NCI-H1694 treated with DMSO at 0.1 percent for 48 hours (cell line): ENCODE measurements around the gene ALPI.

Experiments
- DNase-seq: peaks from one replicate; lab custom pipeline; 2025; lab: John Stamatoyannopoulos, UW

The ALPI gene

DNA sequence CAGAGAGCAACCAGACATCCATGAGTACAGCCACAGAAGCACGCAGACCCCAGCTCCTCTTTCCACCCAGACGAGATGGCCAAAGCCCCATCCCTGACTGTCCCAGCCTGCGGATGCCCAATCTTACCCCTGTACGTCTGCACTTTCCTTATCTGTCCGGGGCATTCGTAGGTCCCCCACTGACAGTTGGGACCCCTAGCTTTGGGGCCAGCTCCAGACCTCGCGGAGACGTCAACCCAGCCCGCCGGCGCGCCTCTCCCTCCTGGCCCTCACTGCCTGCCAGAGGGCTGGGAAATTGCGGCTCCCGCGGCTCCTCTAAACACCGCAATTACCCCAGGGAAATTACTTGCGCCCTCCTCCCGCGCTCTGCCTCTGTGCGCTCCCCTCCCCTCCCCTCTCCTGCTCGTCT lies 29.4 kb downstream of the ALPI start:
- no peak for DNase-seq

DNA sequence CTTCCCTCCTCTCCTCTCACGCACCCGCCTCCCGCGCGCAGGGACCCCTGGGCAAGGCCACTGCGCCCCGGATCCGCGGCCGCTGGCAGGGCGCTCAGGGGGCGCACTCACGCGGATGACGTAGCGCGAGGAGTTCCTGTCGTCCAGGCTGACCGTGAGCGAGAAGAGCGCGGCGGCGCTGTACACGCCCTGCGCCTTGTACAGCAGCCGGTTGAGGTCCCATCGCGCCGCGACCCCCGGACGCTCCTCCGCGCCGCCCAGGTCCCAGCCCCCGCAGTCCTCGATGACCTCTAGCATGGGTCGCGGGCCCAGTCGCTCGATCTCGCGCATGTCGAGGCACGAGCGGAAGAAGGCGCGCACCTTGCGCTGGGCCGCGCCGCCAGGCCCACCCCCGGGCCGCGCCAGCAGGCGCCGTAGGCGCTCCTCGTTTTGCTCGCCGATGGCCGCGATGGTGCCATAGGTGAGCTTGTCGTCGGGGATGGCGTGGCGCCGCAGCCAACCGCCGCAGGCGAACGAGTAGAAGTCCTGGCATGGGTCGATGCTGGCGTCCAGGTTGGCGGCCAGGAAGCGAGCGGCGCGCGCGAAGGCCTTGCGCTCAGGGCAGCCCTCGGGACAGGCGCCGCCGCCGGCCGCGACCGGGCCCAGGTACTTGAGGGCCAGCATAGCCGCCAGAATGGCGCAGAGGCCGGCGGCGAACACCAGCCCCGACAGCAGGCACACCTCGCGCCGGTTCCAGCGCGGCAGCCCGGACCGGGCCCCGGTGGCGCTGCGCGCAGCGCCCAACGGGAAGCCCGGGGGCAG lies 30.0 kb downstream of the ALPI start:
- DNase-seq = no peak

DNA sequence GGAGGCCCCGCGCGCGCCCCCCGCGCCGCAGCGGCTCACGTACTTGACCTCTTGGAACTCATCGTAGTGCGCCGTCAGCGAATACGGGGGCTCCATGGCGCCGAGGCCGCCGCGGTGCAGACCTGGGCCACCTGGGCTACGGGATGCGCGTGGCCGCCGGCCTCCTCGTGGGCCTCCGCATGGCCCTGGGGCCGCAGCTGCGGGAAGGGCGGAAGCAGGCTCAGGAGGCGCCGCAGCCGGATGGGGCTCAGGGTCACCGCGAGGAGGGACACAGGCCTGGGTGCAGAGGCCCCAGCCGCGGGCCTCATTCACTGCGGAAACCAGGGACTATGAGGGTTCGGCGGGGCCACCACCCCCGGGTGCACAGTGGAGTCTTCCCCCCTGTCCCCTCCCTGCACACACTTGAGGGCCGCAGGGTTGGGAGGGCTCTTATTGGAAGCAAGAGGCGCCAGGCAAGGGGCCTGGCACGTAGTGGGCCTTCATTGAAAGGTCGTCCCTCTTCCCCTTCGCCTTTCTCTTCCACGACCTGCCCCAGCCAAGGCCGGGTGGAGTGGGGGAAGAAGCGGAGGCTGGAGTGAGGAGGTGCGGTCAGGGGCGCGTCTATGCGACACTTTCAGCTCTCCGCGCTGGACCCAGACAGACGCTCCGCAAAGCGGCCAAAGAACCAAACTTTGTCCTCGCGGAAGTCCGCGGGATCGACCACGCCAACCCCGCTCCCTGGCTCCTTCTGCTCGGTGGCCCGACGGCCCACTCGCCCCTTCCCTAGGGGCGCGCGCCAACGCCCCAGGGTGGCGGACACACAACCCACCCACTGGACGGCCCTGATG lies 30.8 kb downstream of the ALPI start:
- no peak for DNase-seq

DNA sequence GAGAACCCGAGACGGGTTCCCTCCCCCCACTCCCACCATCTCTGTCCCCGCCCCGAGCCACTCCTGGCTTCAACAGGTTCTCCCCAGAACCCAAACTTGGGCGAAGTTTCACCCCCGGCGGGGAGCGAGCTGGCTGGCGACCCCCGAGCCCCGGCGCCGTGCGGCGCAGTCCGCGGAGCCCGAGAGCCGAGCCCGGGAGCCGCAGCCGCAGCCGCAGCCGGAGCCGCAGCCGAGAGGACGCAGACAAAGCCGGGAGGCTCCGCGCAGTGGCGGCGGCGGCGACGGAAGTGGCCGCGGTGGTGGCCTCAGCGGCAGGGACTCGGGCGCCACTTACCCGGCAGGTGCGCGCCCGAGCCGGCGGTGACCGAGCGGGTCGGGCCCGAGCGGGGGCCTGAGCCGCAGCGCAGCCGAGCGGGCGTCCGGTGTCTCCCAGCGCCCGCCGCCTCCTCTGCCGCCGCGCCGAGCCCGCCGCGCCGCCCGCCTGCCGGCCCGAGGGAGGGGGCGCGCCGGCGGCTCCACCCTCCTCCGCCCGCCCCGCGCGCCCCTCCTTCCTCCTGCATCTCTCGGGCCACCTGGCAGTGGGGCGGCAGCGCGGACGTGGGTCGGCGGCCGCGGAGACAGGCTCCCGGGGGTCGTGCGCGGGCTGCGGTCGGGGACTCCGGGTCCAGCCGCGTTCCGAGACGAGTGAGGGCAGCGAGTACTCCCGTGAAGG lies 31.6 kb downstream of the ALPI start, which contains the start of gene ECEL1:
Gene ECEL1 (minus strand): TSS at position 450 of the 712 bp plus-strand sequence. CDS start 1,181 bp downstream, outside the sequence.
- DNase-seq = no peak

DNA sequence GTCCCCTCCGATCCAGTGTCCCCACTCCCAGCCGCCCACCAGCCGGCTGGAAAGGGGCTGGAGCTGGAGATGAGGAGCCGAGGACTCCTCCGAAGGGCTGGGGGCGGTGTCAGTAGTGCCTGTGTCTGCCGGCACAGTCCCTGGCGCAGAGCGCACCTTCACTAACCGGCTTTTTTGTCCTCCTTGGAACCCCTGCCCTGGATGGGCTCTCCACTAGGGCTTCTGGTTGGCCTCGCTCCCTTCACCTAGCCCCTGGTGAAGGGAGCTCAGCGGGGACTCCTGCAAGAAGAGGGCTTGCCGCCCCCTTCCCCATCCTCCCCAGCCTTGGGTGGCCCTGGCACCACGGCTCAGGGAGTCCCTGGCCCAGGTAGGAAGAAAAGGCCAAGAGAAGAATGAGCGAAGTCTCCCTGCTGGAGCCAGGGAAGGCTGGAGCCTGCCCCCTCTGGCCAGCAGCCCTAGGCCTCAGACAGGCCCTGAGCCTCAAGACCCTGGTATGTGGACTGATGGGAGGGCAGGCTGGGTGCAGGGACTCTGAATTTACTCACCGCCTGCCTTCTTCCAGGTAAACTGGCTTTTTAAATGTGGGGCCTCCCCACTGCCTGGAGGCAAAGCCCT lies 32.3 kb downstream of the ALPI start:
- DNase-seq = no peak

DNA sequence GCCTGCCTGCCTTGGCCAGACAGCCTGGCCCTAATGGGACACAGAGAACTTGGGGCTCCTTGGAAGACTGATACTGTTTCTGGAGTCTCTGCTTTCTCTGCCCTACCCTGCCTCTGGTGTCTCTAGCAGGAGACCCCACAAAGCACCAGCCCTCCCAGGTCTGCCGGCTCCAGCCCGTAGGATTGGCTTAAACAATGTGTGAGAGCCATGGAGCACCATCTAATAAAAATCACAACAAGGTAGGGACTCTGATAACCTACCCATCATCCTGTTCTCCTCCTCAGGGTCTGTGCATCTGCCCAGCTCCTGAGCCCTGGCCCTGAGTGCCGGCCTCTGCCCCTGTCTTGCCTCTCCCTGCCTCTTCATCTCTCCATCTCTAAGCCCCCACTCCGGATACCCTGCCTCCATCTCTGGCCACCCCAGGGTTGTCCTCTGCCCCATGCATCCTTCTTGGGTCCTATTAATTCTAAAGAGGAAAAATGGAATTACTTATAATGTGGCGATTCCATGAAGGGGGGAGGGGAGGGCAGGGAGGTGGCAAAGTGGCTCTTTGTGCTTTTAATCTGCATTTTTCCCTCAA lies 32.9 kb downstream of the ALPI start:
- DNase-seq = no peak

DNA sequence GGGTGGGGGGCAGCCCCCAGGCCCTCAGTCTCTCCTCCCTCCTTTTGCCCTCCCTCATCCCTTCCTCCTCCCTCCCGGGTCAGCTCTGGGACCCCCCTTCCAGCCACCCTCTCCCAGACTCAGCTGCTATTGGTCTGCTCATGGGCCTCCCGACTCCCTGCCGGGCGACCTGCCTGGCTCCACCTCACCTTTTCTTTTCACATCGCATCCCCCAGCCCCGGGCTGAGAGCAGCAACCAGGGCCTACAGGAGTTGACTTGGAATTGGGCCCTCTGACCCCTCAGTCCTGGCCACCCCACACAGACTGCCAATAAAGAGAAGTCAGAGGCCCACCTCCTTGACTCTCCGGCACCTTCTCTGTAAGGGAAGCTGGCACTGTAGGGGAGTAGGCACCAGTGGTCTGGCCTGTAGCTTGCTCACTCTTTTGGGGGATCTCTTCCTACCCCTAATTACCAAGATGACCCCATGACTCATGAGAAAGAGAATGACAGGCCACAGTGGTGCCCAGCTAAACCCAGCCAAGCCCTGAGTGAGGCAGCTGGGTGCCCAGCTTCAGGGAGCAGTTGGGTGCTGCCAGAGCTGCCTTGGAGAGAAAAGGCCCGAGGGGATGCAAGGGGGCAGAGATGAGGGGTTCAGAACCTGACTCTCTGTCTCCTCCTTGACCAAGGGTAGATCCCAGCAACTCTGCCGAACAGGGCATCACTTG lies 33.7 kb downstream of the ALPI start:
- DNase-seq = no peak

DNA sequence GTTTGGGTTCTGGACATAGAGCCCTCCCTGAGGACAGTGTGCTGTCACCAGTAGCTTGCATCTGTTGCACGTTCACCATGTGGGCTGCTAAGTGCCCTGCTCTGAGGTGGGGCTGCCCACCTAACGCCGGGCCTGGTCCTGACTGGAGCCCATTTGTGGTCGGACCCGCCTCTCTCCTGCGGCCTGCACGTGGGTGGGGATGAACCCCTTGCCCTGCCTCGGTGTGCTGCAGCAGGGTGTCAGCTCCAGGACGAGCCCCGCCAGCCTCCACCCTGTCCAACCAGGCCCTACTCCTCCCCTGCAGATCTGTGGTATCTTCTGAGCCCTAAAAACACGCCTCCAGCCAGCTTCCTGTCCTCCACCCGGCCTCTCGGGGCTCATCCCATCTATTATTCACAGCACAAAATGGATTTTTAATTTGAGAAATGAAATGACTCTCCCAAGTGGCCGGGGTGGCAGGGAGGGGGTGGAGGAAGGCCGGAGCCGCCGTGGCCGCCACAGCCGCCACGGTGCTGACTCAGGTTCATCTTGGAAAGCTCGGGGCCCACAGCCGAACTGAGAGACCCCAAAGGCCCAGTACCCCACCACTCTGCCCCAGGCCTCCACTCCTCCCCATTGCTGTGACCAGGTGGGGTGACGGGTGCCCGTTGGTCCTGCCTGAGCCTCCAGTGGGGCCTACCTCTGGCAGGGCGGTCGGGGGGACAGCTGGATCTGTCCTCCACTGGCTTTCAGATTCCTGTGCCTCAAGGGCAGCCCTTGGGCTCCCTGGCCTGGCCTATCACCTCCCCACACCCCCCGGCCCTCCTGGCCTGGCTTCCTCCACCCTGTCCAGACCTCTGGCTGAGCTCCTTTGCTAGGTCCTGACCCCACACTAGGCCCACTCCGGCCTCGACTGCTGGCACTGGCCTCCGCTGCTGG lies 34.5 kb downstream of the ALPI start:
- no peak for DNase-seq

DNA sequence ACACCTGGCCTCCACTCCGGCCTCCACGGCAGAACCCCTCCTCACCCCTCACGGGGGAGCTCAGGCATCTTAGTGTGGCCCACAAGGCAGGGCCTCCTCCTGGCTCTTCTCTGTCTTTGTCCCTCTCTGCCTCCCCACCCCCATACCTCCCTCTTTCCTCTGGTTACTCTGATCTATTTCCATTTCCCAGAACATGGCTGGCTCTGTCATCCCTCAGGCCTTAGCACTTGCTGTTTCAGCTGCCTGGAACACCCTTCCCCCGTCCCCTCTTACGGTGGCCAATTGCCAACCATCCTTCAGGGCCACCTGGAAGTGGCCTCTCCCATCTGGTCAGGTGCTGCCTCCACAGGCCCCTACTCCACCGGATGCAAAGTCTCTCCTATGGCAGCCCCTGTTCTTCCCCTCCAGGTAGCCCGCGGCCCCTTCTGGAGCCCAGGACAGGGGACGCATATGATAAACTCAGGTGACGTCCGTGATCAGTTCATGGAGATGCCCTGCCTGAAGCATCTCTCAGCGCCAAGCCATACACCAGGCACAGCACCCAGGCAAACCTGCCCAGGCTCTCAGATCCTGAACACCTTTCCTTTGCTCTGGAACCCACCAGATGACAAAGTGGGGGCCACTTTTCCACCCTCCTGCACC lies 35.3 kb downstream of the ALPI start:
- no peak for DNase-seq

DNA sequence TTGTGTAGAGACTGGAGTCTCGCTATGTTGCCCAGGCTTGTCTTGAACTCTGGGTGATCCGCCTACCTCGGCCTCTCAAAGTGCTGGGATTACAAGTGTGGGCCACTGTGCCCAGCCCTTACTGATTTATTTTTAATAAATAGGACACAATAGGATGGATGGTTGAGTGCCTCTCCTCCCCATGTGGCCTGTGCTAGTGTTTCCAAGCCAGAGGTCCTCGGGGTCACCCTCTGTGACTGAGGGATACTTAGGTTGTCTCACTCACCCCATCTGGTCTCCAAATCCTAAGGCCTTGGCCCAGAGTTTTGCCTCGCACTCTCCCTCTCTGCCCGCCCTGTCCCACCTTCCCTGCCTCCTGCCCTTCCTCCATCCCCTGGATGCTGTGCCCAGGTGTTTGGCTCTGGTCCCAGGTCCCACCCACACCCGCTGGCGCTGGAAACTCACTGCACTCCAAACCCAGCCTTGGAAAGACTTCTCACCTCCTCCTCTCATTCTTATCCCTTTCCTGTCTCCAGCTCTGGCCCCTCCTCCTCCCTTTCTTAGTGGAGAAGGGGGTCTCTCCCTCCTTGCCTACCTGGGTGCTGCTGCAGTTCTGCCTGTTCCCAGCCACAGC lies 36.4 kb downstream of the ALPI start:
- DNase-seq = no peak

DNA sequence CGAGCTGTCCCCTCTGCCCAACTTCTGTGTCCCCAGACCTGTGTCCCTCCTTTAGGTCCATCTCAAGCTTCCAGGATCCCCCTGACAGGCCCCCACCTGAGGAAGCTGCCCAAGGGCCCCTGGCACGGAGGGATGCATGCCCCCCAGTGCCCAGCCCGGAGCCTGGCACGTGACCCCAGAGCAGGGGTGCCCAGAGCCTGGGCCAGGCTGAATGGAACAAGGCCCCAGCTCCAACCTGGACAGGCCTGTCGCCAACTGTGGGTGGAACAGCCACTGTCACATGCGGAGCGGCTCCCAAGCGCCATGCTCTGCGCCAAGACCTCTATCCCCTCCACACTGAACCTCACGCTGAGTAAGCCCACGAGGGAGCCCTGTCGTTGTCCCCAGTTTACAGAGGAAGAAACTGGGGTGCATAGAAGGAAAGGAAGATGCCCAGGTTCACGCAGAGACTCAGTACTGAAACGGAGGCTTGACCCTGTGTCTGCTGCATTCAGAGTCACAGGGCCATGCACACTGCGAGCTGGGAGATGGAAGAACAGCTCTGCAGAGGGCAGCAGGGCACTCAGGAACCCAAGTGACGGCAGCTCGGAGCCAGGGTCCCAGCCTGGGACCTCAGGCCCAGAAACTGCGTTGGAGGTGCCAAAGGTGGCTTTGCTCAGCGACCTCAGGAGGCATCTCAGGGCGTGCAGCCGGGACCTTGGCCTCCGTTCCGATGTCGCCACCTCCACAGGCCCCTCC lies 37.2 kb downstream of the ALPI start:
- no peak for DNase-seq

DNA sequence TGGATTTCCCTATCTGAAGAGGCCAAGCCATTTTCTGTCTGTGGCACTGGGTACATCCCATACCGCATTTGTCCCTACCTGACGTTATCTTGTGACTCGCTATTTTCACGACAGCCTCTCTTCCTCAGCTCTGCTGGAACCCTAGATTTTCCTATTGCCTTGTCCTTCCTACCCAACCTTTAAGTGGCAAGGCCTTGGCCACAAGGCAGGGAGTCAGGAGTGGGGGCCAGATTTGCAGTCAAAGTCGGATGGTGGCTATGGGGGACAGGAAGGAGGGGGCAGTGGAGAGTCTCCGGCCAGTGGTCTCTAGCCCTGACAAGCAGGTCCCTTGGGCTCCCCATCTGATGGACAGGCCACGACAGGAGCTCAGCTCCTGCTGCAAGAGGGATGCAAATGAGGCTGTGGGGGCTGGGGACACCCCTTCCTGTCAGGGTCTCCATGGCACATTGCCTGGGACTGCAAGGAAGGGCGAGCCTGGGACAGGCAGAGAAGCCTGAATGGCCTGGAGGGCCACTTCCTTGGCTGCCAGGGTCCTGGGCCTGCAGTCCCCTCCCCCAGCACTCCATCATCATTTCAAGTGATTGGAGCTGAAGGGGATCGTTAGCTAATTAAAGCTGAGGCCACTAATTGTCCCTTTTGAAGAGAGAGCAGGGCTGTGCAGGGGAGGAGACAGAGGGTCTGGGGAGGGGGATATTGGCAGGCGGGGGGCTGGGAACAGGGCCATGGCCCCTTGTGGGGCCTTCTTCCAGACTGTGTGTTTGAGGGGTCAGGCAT lies 37.9 kb downstream of the ALPI start:
- DNase-seq = no peak

DNA sequence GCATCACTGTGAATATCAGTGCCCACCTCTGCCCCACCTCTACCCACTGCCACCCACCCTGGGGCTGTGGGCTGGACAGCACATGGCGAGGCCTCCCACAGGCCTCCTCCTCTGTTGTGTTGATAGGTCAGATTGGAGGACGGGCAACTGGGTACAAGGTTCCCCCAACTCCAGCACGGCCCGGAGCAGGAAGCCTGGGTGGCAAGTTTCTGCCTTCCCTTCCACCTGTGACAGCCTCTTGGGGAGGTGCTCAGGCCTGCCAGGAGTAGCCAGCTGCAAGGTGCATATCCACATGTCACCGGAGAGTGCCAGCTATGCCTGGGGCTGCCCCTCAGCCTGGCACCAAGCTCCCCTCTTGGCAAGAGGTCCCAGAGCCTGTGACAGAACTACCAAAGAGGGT lies 38.6 kb downstream of the ALPI start:
- DNase-seq = no peak

DNA sequence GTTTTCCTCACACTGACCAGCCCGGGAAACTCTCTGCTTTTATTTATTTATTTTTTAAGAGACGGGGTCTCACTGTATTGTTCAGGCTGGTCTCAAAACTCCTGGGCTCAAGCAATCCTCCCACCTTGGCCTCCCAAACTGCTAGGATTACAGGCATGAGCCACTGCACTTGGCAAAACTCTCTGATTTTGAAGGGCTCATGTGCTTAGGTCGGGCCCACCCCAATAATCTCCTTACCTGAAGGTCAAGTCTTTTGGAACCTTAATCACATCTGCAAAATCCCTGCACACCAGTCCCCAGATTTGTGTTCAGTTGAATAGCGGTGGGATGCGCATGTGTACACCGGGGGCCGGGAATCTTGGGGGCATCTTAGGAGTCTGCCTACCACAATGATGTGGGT lies 39.3 kb downstream of the ALPI start:
- DNase-seq = no peak

DNA sequence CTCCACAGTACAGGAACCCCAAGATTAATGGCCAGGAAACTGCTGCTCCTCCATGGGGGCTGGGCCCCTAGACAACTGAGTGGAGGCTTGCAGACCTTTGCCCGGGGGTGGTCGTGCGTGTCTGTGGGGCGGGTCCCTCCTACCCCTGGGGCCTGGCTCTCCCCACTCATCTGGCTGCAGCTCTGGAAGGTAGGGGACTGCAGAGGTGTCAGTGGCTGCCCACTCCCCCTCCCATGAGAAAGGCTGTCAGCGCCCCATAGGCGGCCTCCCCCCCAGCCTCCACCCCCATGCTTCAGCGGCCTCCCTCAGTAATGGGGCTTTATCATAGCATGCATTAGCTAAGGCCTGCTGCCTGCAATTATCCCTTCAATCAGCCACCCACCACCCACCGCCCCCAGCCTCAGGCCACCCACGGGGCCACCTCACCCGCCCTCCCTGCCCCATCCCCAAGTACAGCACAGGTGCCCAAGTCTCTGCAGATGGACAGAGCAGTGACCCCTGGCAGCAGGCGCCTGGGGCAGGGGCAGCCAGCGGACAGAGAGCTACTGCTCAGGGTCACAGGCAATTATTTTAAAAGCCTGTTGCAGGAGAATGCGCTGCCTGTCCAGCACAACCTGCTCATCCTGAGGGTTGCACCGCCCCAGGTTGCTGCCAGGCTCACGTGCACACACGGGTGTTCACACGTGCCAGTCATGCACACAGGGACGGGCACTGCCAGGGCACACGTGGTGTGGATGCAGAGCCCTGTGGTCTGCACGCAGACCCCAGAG lies 40.7 kb downstream of the ALPI start:
- DNase-seq = no peak

DNA sequence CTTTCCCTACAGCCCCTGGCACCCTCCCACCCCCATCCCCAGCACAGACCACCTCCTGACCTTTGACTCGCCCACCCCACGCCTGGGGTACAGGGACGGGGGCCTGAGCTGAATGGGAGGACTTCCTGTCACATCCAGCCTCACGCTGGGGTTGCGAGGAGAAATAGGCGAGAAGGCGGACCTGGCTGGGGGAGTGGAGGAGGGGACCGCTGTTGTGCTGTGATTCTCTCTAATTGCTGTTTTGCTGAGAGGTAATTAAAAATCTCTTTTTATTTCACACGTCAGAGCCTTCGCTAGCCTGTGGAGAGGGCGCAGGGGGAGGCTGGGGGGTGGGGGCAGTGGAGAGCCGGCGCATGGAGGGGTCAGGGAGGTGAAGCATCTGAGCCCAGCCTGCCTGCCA lies 41.4 kb downstream of the ALPI start:
- DNase-seq = no peak

DNA sequence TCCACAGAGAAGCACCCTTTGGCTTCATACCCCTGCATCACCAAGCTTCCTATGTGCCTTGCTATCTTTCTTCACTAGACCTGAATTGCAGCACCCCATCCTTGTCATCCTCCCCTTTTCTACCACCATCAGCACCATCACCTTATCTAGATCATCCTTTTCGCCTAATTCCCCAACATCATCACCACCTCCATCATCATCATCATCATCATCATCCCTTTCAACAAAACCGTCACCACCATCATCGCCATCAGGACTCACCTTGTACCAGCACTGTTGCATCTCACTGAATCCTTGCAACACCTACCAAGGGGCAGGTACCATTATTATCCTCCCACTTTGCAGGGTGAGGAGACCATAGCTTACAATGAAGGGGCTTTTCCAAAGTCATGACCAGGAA lies 42.5 kb downstream of the ALPI start:
- no peak for DNase-seq
